NCI-H2081 (cell line): Measurements from ENCODE around the gene TYROBP.
"Not testable (repeated sequence)": the region's sequence is repeated elsewhere in the genome, so short reads cannot be mapped to it uniquely, and the experiment has no call there.

Experiments used
- DNase-seq, 2 experiments: peaks; one replicate each; lab custom pipeline; 2025; lab: John Stamatoyannopoulos, UW

TYROBP gene

GRCh38 chr19:35931874-35932202 lies 23.7 kb upstream of the TYROBP start:
- DNase-seq: no peak

GRCh38 chr19:35931161-35931873 lies 23.2 kb upstream of the TYROBP start:
- peak; percentile 98 to 99 for DNase-seq

- no peak for DNase-seq
These were observed 21.8 kb upstream of the TYROBP start for GRCh38 chr19:35929876-35930275.

GRCh38 chr19:35928507-35928906 lies 20.4 kb upstream of the TYROBP start:
- no peak for DNase-seq

- no peak for DNase-seq
These were observed 17.4 kb upstream of the TYROBP start for GRCh38 chr19:35925501-35925900.

- no peak for DNase-seq
These were observed 12.9 kb upstream of the TYROBP start for GRCh38 chr19:35921012-35921411.

- DNase-seq: no peak
These were observed 11.2 kb upstream of the TYROBP start for GRCh38 chr19:35919306-35919705.

GRCh38 chr19:35915443-35915842 lies 7.3 kb upstream of the TYROBP start:
- DNase-seq: no peak

- no peak for DNase-seq
These were observed 5.5 kb upstream of the TYROBP start for GRCh38 chr19:35913589-35913988.

GRCh38 chr19:35911790-35912189 lies 3.7 kb upstream of the TYROBP start:
- DNase-seq: no peak

- no peak for DNase-seq
These were observed 3.1 kb upstream of the TYROBP start for GRCh38 chr19:35911173-35911572.

GRCh38 chr19:35910355-35910754 lies 2.3 kb upstream of the TYROBP start:
- DNase-seq: not testable (repeated sequence)

- DNase-seq: no peak
These were observed 1.6 kb upstream of the TYROBP start for GRCh38 chr19:35909684-35910035.

GRCh38 chr19:35908973-35909683 lies 1.0 kb upstream of the TYROBP start:
- no peak for DNase-seq

GRCh38 chr19:35907377-35907745 lies 734 bp downstream of the TYROBP start:
- no peak for DNase-seq

GRCh38 chr19:35905178-35905727 lies 2.8 kb downstream of the TYROBP start:
- no peak for DNase-seq

- no peak for DNase-seq
These were observed 3.6 kb downstream of the TYROBP start for GRCh38 chr19:35904311-35905068.

- peak; percentile 6 to 31 for DNase-seq
These were observed 4.4 kb downstream of the TYROBP start for GRCh38 chr19:35903550-35904179.

GRCh38 chr19:35902870-35903475 lies 5.1 kb downstream of the TYROBP start:
- no peak for DNase-seq

GRCh38 chr19:35901854-35902661 lies 6.0 kb downstream of the TYROBP start, which contains the start of gene HCST:
Gene HCST (plus strand): TSS chr19:35902529. CDS start chr19:35902594, 65 bp downstream.
- no peak for DNase-seq

- no peak for DNase-seq
These were observed 6.9 kb downstream of the TYROBP start for GRCh38 chr19:35901055-35901644.
